ENCODE measurements around the gene BZW1.

Gene BZW1

DNA sequence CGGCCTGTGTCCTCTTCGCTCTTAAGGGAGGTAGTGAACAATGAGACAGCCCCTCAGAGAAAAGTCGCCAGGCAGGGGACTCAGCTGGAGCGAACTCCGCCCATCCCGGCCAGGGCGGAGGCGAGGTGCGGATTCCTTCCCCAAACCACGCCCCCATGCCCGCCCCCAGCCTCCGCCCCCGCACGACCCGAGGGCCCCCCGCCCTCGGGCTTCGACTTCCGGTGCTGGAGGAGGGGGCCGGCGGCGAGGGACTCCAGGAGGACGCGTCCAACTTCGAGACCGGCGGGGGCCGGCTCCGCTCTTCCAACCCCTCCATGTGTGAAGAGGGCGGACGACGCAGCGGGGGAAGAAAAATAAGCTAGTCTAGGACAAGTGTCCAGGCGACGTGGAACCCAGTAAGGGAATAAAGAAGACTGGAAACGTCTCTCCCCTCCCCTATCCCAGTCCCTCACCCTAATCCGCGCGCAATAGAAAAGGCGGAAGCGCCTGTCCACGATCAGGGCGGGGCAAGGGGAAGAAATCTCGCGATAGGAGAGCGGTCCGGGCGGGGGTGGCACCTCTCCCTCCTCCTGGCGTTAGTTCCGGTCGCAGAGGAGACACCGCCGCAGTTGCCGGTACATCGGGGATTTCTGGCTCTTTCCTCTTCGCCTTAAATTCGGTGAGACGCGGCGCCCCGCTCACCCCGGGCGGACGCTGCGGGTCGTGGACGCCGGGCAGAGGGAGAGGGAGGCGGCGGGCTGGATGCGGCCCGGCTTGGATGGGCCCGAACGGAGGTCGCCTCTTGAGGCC is at the start of gene BZW1:
BZW1 (plus strand) TSS at position 578 of the 789 bp plus-strand sequence. CDS start 1,308 bp downstream, outside the sequence.
- DNase-seq (ENCODE audit: low read depth), result peak; percentile 93

DNA sequence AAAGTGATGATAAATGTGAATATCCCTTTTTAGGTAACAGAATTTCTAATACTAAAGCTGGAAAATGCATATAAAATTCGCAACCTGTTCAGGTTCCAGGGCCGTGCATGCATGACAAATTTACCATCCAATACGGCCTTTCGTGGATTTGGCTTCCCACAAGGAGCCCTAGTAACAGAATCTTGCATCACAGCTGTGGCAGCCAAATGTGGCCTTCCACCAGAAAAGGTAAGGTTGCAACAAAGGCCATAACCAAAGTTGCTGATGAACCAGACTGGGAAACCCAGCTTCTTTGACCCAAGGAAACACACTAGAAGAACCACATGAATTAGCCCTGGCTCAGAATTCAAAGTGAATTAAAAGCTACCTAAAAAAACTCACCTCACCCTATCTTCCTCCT is 49.6 kb upstream of the BZW1 start:
- DNase-seq (ENCODE audit: low read depth), result no peak

- DNase-seq (ENCODE audit: low read depth), result no peak
Observed at GRCh38 chr2:200763422-200763821, 48.3 kb upstream of the BZW1 start.

GRCh38 chr2:200765139-200765951 is 46.4 kb upstream of the BZW1 start:
- peak; percentile 45 for DNase-seq (ENCODE audit: low read depth)

DNA sequence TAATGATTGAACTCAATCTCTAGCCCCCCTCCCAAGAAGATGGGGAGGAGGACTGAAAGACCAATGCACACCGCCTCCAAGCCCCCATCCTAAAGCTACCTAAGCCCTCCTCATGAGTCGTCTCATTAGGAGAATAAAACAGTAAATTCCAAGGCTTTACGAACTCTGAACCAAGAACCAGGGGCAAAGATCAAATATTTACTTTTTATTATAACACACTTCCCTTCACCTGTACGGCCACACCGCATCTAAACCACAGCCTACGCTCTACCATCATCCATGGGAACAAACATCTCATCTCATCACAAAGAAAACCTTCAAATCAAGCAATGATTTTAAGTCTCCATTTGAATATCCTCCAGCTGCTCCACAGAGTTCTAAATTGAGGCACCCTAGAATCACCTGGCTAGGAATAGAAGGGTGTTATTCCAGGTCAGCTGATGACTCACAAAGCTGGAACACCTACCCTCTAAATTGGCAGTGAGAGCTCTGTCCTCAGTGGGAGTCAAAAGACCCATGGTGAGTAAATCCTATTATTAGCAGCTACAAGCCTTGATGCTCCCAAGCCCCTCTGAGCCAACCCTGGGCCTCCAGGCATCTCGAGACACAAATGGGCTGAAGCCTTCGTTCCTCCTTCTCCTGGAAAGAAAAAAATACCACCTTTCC is 45.6 kb upstream of the BZW1 start:
- DNase-seq (ENCODE audit: low read depth), result no peak

GRCh38 chr2:200767111-200767885 is 44.4 kb upstream of the BZW1 start:
- no peak for DNase-seq (ENCODE audit: low read depth)

DNA sequence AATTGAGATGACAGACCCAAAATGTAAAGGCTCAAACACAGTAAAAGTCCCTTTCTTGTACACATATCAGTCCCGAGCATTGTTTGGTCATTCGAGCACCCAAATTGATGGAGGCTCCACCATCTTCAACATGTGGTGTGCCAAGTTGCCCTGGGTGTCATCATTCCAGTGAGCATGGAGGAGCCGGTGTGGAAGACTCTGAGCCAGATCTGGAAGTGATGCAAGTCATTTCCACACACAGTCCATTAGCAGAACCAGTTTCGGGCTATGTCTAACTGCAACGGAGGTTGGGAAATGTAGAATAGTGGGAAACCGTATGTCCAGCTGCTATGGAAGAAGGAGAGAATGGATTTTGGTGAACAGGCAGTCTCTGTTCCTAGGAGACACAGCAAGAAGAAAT is 40.9 kb upstream of the BZW1 start:
- DNase-seq (ENCODE audit: low read depth), result no peak

GRCh38 chr2:200772620-200773019 is 39.1 kb upstream of the BZW1 start:
- DNase-seq (ENCODE audit: low read depth), result no peak

GRCh38 chr2:200773083-200773482 is 38.6 kb upstream of the BZW1 start:
- no peak for DNase-seq (ENCODE audit: low read depth)

- no peak for DNase-seq (ENCODE audit: low read depth)
Observed at GRCh38 chr2:200774920-200775319, 36.8 kb upstream of the BZW1 start.

- no peak for DNase-seq (ENCODE audit: low read depth)
Observed at GRCh38 chr2:200777275-200777674, 34.4 kb upstream of the BZW1 start.

DNA sequence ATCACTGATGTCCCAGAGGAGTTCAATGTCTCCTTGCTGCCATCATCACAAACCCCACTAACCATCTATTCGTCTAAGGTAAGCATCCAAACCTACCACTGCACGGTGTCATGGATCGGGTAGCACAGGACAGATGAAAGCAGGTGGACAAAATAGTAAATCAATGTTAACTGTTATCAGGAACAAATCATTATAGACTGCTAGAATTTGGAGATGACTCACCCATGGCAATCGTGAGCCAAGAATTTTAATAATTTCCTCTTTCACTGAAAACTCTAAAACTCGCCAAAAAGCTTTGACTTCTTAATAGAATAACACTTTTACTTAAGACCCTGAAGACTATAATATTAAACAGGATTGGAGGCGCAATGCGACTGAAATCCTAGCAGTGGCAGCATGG is 33.7 kb upstream of the BZW1 start:
- no peak for DNase-seq (ENCODE audit: low read depth)

- DNase-seq (ENCODE audit: low read depth), result no peak
Observed at GRCh38 chr2:200779214-200779613, 32.5 kb upstream of the BZW1 start.

DNA sequence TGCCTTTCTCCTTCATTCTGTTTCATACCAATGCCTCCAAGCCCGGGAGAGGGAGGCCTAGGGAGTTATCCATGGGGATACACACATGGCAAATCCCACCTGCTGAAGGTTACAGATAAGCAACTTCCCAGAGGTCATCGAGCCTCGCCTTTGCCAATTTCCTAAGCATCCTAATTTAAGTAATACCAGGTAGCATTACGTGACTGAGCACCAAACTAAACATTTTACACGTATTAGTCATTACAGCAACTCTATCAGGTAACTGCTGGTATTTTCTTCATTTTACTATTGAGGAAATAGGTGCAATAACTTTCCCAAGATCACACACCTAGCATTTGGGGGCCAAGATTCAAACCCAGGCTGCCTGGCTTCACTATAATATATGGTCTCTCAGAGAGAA is 30.1 kb upstream of the BZW1 start:
- no peak for DNase-seq (ENCODE audit: low read depth)

- DNase-seq (ENCODE audit: low read depth), result no peak
Observed at GRCh38 chr2:200782251-200782650, 29.5 kb upstream of the BZW1 start.

GRCh38 chr2:200784215-200784614 is 27.5 kb upstream of the BZW1 start:
- DNase-seq (ENCODE audit: low read depth), result no peak

GRCh38 chr2:200786423-200786822 is 25.3 kb upstream of the BZW1 start:
- no peak for DNase-seq (ENCODE audit: low read depth)

DNA sequence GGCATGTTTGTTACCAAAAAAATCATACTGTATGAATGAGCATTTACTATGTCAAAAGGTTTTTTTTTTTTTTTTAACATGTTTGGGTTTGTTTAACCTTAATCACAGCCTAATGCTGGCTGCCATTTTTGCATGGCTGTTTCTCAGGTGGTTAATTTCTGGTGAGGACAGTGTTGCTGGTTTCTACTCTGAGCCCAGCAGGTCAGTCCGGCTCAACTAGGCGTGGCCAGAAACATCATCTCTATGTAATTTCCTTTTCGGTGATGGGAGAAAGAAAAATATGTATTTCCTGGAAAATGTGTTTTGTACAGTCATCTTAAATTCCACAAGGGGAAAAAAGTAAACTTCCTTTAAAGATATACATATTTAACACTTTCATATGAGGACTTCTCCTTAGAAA is 24.9 kb upstream of the BZW1 start:
- no peak for DNase-seq (ENCODE audit: low read depth)

DNA sequence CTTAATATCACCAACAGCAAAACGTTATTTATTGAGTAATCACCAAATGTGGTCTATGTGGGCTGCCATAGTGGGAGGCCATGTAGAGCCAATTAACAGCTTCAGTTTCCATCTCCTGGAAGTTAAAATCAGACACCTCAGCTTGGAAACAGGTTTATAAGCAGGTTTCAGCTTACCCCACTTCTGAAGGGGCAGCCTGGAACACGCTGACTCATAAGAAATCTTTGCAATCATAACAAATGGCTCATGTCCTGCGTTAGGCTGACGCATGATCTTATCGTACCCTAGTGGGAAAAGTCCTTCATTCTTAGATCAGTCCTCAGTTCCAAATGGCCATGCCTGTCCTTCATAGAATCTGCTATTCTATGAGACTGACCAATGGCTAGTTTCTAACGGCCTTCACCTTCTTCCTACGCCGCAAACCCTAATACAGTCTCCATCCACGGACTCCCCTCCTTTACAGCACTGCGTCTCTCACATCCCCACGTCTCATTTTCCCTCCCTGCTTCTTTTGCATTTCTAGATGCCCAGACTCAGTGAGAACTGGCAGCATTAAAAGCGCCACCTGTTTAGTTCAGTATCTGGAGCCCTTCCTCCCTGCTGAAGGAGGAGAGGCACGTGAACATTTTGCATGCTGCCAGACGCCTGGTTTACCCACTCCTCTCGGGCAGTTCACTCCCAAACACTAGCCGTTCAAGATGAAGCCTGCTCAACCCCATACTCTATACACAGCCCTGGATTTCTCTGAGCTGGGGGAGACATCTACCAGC is 24.2 kb upstream of the BZW1 start:
- DNase-seq (ENCODE audit: low read depth), result no peak

- DNase-seq (ENCODE audit: low read depth), result no peak
Observed at GRCh38 chr2:200788121-200788718, 23.5 kb upstream of the BZW1 start.

- no peak for DNase-seq (ENCODE audit: low read depth)
Observed at GRCh38 chr2:200790185-200790584, 21.5 kb upstream of the BZW1 start.

All from activated T-cell treated with anti-CD3 and anti-CD28 coated beads for 24 hours (primary cell).